ENCODE results near the gene ARHGEF40. TPM values are rescaled to one million over a fixed set of nuclear protein-coding genes. Genes with fewer than 3 reads are reported as not detected.

Gene ARHGEF40
- total and polyA plus RNA-seq, 2 donors (not counting 1 experiment from before 2014, with no cell fraction given): 1.0 to 1.7 TPM

- ChIA-PET POLR2A (no interaction called here), CTCF (interaction anchor here (0.6 to 3.1 kb wide), 7 partner anchors 21 to 188 kb away, joined by 3 to 24 read pairs (median 3); no protein-coding TSS in a partner anchor)
- intact Hi-C loops (cut with micrococcal nuclease): no loop called here
- peaks cover 59% of the 10 kb centered on the region for H3K27me3 Mint-ChIP-seq
- Histone ChIP-seq H3K4me3 (ENCODE audit: control extremely low read depth in 1 of 5, extremely low read depth in 1 of 5, insufficient read depth in 1 of 5, low read depth in 2 of 5, low read length in 4 of 5) (no peak overlapping the region), H3K9ac (ENCODE audit: low read length) (no peak overlapping the region), H3K4me2 (replicated peaks; ENCODE audit: low read depth, low read length, poor library complexity, severe bottlenecking) (no peak overlapping the region), H3K9me3 (ENCODE audit: control extremely low read depth in 1 of 3, control insufficient read depth in 2 of 3, insufficient read depth in 1 of 3, low read length in 2 of 3) (no peaks in the 10 kb centered on the region), H3K27ac (ENCODE audit: low read length in 2 of 2) (no peak overlapping the region), H3K79me2 (ENCODE audit: control insufficient read depth, insufficient read depth, low read length) (no peaks in the 10 kb centered on the region), H4K20me1 (ENCODE audit: control insufficient read depth, insufficient read depth, low read length, poor library complexity, severe bottlenecking) (no peaks in the 10 kb centered on the region), H3K4me1 (ENCODE audit: control insufficient read depth in 2 of 2, insufficient read depth in 2 of 2, low read length in 2 of 2) (no peaks in the 10 kb centered on the region), H3K27me3 (replicated peaks in 1 of 4; ENCODE audit: control extremely low read depth in 1 of 4, control insufficient read depth in 3 of 4, insufficient read depth in 4 of 4, low read length in 3 of 4) (peaks cover 0 to 15% (median 3%) of the 10 kb centered on the region in 4 experiments), H3K36me3 (replicated peaks in 1 of 2; ENCODE audit: control extremely low read depth in 1 of 2, control insufficient read depth in 1 of 2, extremely low read depth in 1 of 2, insufficient read depth in 2 of 2, low read length in 1 of 2) (no peaks in the 10 kb centered on the region), H2AFZ (ENCODE audit: insufficient read depth, low read depth, low read length, poor library complexity, severe bottlenecking) (no peak overlapping the region)
- no peak for ATAC-seq (ENCODE audit: low read depth)
- no peak overlapping the region for H3K27ac Mint-ChIP-seq
- TF ChIP-seq, protein P1, sequence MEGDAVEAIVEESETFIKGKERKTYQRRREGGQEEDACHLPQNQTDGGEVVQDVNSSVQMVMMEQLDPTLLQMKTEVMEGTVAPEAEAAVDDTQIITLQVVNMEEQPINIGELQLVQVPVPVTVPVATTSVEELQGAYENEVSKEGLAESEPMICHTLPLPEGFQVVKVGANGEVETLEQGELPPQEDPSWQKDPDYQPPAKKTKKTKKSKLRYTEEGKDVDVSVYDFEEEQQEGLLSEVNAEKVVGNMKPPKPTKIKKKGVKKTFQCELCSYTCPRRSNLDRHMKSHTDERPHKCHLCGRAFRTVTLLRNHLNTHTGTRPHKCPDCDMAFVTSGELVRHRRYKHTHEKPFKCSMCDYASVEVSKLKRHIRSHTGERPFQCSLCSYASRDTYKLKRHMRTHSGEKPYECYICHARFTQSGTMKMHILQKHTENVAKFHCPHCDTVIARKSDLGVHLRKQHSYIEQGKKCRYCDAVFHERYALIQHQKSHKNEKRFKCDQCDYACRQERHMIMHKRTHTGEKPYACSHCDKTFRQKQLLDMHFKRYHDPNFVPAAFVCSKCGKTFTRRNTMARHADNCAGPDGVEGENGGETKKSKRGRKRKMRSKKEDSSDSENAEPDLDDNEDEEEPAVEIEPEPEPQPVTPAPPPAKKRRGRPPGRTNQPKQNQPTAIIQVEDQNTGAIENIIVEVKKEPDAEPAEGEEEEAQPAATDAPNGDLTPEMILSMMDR (IDR thresholded peaks at IDR 0.05): no peak
- TF ChIP-seq EZH2 (IDR thresholded peaks at IDR 0.05; ENCODE audit: borderline replicate concordance, insufficient read depth, low read depth, low read length, poor library complexity, severe bottlenecking): no peak
- no peaks in the 10 kb centered on the region for H3K4me1 Mint-ChIP-seq
- H3K4me3 Mint-ChIP-seq: no peak overlapping the region
- no peak for DNase-seq
- 100% methylated on average over 2 of the region's 2 CpGs for whole genome bisulfite sequencing (ENCODE audit: insufficient coverage)
- no peaks in the 10 kb centered on the region for H3K9me3 Mint-ChIP-seq (ENCODE audit: insufficient read depth)
Observed at GRCh38 chr14:21047378-21047781, 22.7 kb upstream of the ARHGEF40 start.

- CTCF ChIA-PET: interaction anchor here (1.2 to 3.1 kb wide), 3 partner anchors 9 to 34 kb away, joined by 4 to 24 read pairs (median 4); no protein-coding TSS in a partner anchor
Observed at GRCh38 chr14:21048638-21049037, 21.5 kb upstream of the ARHGEF40 start.

More at GRCh38 chr14:21048638-21049037, 21.5 kb upstream of the ARHGEF40 start:
- Mint-ChIP-seq H3K4me1 (no peaks in the 10 kb centered on the region), H3K4me3 (no peak overlapping the region), H3K27me3 (peaks cover 51% of the 10 kb centered on the region), H3K9me3 (ENCODE audit: insufficient read depth) (no peaks in the 10 kb centered on the region), H3K27ac (no peak overlapping the region)
- Histone ChIP-seq H3K9me3 (ENCODE audit: control extremely low read depth in 1 of 3, control insufficient read depth in 2 of 3, insufficient read depth in 1 of 3, low read length in 2 of 3) (no peaks in the 10 kb centered on the region), H3K79me2 (ENCODE audit: control insufficient read depth, insufficient read depth, low read length) (no peaks in the 10 kb centered on the region), H3K4me1 (ENCODE audit: control insufficient read depth in 2 of 2, insufficient read depth in 2 of 2, low read length in 2 of 2) (no peaks in the 10 kb centered on the region), H3K27me3 (replicated peaks in 1 of 4; ENCODE audit: control extremely low read depth in 1 of 4, control insufficient read depth in 3 of 4, insufficient read depth in 4 of 4, low read length in 3 of 4) (peaks cover 0 to 15% (median 3%) of the 10 kb centered on the region in 4 experiments), H3K4me2 (replicated peaks; ENCODE audit: low read depth, low read length, poor library complexity, severe bottlenecking) (no peak overlapping the region), H2AFZ (ENCODE audit: insufficient read depth, low read depth, low read length, poor library complexity, severe bottlenecking) (no peak overlapping the region), H3K27ac (ENCODE audit: low read length in 2 of 2) (no peak overlapping the region), H3K9ac (ENCODE audit: low read length) (no peak overlapping the region), H4K20me1 (ENCODE audit: control insufficient read depth, insufficient read depth, low read length, poor library complexity, severe bottlenecking) (no peaks in the 10 kb centered on the region), H3K36me3 (replicated peaks in 1 of 2; ENCODE audit: control extremely low read depth in 1 of 2, control insufficient read depth in 1 of 2, extremely low read depth in 1 of 2, insufficient read depth in 2 of 2, low read length in 1 of 2) (no peaks in the 10 kb centered on the region), H3K4me3 (ENCODE audit: control extremely low read depth in 1 of 5, extremely low read depth in 1 of 5, insufficient read depth in 1 of 5, low read depth in 2 of 5, low read length in 4 of 5) (no peak overlapping the region)
- ATAC-seq (ENCODE audit: low read depth): no peak
- TF ChIP-seq EZH2 (IDR thresholded peaks at IDR 0.05; ENCODE audit: borderline replicate concordance, insufficient read depth, low read depth, low read length, poor library complexity, severe bottlenecking): no peak
- TF ChIP-seq, protein P1 (IDR thresholded peaks at IDR 0.05): no peak
- intact Hi-C loops (cut with micrococcal nuclease): no loop called here
- POLR2A ChIA-PET: no interaction called here
- no peak for DNase-seq
- no CpG with 5 or more reads among the region's 2 CpGs for WGBS (ENCODE audit: insufficient coverage)

Measured in B cell (primary cell).